ENCODE data around the gene HMGN2.

GRCh38 chr1:26472901-26473845 is 933 bp downstream of the HMGN2 start:
- TF ChIP-seq, protein P1, sequence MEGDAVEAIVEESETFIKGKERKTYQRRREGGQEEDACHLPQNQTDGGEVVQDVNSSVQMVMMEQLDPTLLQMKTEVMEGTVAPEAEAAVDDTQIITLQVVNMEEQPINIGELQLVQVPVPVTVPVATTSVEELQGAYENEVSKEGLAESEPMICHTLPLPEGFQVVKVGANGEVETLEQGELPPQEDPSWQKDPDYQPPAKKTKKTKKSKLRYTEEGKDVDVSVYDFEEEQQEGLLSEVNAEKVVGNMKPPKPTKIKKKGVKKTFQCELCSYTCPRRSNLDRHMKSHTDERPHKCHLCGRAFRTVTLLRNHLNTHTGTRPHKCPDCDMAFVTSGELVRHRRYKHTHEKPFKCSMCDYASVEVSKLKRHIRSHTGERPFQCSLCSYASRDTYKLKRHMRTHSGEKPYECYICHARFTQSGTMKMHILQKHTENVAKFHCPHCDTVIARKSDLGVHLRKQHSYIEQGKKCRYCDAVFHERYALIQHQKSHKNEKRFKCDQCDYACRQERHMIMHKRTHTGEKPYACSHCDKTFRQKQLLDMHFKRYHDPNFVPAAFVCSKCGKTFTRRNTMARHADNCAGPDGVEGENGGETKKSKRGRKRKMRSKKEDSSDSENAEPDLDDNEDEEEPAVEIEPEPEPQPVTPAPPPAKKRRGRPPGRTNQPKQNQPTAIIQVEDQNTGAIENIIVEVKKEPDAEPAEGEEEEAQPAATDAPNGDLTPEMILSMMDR (IDR thresholded peaks at IDR 0.05), result no peak
- TF ChIP-seq EZH2 (IDR thresholded peaks at IDR 0.05; ENCODE audit: borderline replicate concordance, insufficient read depth, low read depth, low read length, poor library complexity, severe bottlenecking), result no peak

All from B cell (primary cell).